HG02981 (cell line): ENCODE results near the gene ACER3.

Source experiments
- ATAC-seq: cut with Tn5 transposase; IDR thresholded peaks from one replicate; pipeline ENCODE4 v1.9.1; 2021; ENCODE audit warnings: mild to moderate bottlenecking, moderate library complexity; ENCODE audit not compliant: unreplicated experiment

ACER3 gene

GRCh38 chr11:77071671-77072605 is 211.2 kb downstream of the ACER3 start:
- no peak for ATAC-seq

DNA sequence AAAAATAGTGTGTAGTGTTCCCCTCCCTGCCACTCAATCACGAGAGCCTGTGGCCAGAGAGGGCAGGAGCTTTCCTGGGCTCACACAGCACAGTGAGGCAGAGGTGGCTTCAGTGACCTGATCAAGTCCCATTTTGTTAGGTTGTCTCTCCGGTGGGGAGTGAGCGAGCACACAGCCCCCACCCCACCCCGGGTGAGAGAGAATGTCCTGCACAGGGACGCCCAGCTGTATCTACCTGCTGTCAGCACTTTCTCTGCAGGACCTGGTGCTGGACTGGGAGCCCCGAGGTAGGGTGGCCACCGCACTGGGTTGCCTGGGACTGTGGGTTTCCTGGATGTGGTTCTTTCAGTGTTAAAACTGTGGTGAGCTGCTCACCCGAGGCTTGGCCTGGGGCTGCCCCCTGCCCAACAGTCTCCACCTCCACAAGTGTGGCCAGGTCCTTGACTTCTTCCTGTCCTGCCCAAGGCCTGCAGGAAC is 212.2 kb downstream of the ACER3 start:
- ATAC-seq, result no peak

- no peak for ATAC-seq
Measured at GRCh38 chr11:77073328-77074001, 212.7 kb downstream of the ACER3 start.

DNA sequence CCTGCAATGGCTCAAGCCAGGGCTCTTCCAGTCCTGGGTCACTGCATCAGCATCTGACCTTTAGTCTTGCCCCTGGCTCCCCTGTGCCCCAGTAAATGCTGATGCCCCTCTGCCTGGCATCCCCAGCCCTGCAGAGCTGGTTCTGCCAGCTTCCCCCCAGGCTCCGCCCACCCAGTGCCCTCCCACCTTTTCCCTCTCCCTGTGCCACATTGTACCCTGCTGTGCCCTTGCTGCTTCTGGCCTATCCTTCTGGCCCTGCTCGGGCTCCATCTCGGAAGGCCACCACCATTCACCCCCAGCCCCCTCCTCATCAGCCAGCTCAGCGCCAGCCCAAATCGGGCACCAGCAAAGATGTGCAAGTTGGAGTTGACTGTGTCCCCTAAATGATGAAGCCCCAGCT is 213.5 kb downstream of the ACER3 start:
- ATAC-seq, result no peak

DNA sequence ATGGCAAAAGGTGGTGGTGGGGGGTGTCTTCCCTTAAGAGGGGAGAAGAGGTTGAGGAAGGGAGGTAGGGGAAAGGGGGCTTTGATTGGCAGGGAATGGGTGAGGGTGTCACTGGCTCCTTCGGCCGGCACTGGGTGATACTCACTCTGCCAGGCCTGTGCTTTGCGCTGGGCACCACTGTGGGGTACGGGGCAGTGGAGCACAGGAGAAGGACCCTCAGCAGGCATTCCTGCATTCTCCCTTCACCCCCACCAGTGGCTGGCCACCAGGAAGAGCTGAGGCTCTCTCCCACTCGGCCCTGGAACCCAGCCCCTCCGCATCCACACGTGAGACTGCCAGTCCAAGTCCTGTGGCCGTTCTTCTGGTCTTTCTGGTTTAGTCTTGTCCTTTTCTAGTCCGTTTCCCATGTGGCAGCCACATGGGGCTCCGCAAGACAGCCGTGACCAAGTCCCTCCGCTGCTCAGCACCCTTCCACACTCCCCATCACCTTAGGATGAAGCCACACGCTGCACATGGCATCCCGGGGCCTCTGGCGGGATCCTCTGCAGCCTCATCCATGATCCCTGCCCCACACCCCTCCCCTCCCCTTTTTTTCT is 214.0 kb downstream of the ACER3 start:
- ATAC-seq, result no peak

- no peak for ATAC-seq
Measured at GRCh38 chr11:77075425-77075905, 214.7 kb downstream of the ACER3 start.
